Cardiac fibroblast (primary cell): ENCODE measurements around the gene PANK3.

Experiments used
- DNase-seq, 2 donors: peaks; one replicate each; pipeline versions ENCODE4 v3.0.0 to v3.0.0-alpha.2; 2010; ENCODE audit warnings: low read depth in 2 of 2
- H3K4me3 ChIP-seq, 2 donors: replicated peaks in 1 of 2; 1 replicate in 1 of 2; 2 replicates in 1 of 2; pipeline ENCODE4 v1.5.1; 2011; ENCODE audit warnings: low read depth in 2 of 2, low read length in 2 of 2, mild to moderate bottlenecking in 2 of 2, moderate library complexity in 1 of 2
- TF ChIP-seq, protein P1 (sequence below): IDR thresholded peaks from one replicate; pipeline ENCODE4 v1.5.1; 2011; ENCODE audit warnings: low read depth, mild to moderate bottlenecking, low read length, inconsistent platforms

PANK3 gene

GRCh38 chr5:168606562-168606961, 27.4 kb upstream of the PANK3 start:
- TF ChIP-seq, protein P1, sequence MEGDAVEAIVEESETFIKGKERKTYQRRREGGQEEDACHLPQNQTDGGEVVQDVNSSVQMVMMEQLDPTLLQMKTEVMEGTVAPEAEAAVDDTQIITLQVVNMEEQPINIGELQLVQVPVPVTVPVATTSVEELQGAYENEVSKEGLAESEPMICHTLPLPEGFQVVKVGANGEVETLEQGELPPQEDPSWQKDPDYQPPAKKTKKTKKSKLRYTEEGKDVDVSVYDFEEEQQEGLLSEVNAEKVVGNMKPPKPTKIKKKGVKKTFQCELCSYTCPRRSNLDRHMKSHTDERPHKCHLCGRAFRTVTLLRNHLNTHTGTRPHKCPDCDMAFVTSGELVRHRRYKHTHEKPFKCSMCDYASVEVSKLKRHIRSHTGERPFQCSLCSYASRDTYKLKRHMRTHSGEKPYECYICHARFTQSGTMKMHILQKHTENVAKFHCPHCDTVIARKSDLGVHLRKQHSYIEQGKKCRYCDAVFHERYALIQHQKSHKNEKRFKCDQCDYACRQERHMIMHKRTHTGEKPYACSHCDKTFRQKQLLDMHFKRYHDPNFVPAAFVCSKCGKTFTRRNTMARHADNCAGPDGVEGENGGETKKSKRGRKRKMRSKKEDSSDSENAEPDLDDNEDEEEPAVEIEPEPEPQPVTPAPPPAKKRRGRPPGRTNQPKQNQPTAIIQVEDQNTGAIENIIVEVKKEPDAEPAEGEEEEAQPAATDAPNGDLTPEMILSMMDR = no peak
- no peak for DNase-seq
- H3K4me3 ChIP-seq = no peak overlapping the region

DNA sequence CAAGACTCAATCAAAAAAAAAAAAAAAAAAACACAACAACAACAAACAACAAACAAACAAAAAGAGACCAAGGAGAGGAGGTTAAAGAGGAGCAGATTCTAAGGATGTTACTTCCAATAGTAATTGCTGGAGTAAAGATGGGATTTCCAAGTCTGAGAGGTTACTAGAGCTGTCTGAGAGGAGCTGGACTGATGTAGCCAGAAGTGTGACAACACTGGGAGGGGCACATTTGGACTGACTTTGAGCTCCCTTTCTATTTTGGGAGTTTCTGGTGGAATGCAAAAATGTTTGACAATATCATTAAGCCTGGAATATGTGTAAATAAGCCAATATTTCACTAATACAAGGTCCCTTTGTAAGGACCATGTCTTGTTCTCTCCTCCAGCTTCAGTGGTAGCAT, 25.3 kb upstream of the PANK3 start:
- DNase-seq = no peak
- TF ChIP-seq, protein P1 = no peak
- no peak overlapping the region for H3K4me3 ChIP-seq

DNA sequence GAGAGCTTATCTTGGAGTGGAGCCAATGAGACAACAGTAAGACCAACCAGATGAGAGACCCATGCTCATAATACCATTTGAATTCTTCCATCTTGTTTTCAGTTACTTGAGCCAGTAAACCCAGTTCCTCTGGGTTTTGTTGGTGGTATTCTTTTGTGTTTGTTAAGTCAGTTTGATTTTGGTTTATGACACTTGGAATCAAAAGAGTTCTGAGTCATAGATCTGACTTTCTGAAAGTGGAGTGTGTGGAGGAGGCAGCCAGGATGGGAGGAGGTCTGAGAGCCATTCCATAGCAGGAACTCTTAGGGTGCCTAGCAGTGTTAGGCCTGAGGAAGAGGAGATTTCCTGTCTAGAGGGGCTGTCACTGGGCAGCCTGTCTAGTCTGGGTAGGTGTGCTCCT, 24.6 kb upstream of the PANK3 start:
- no peak overlapping the region for H3K4me3 ChIP-seq
- TF ChIP-seq, protein P1 = no peak
- DNase-seq = peak; percentile 8 to 31

GRCh38 chr5:168602517-168602916, 23.3 kb upstream of the PANK3 start:
- no peak for DNase-seq
- TF ChIP-seq, protein P1 = no peak
- H3K4me3 ChIP-seq = no peak overlapping the region

- TF ChIP-seq, protein P1 = no peak
- H3K4me3 ChIP-seq = no peak overlapping the region
- no peak for DNase-seq
These were observed 22.8 kb upstream of the PANK3 start for GRCh38 chr5:168601972-168602371.

DNA sequence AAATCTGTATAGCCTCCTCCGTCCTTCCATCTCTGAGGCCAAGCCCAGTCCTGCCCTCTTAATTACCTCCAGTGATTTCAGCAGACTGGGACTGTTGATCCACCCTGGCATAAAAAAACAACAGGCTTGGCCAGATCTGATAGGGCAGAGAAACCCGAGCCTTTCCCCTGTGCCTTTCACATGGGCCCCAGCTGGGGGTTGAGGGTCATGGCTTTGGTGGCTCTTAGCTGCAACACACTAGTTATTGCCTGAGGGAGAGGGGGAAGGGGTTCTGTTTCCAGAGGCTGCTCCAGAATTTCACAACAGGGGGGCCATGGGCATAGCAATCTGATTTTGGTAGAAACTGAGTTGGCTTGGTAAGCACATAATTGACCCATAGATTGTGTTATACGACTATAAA, 21.2 kb upstream of the PANK3 start:
- no peak overlapping the region for H3K4me3 ChIP-seq
- TF ChIP-seq, protein P1 = no peak
- peak in 1 of 2 donors; percentile 39 for DNase-seq

- DNase-seq = no peak
- H3K4me3 ChIP-seq = no peak overlapping the region
- TF ChIP-seq, protein P1 = no peak
These were observed 20.7 kb upstream of the PANK3 start for GRCh38 chr5:168599826-168600225.
